LHCN-M2 (cell line): Measurements from ENCODE around the gene DLD. TPM values are rescaled to one million over a fixed set of nuclear protein-coding genes. Genes with fewer than 3 reads are reported as not detected.
"Not testable (repeated sequence)": the region's sequence is repeated elsewhere in the genome, so short reads cannot be mapped to it uniquely, and the experiment has no call there.

Experiments
- DNase-seq: peaks from one replicate; pipeline ENCODE4 v3.0.0-alpha.2; 2012; ENCODE audit warnings: low read depth
- total RNA-seq: library from RNA; depleted of rRNA; stranded (reverse); fragments of >200 nt; gene quantifications from 2 replicates; pipeline ENCODE4 v1.2.3, GENCODE V29; 2014

The DLD gene
- total RNA-seq, 1 experiment from 2014 or later: 109 TPM

DNA sequence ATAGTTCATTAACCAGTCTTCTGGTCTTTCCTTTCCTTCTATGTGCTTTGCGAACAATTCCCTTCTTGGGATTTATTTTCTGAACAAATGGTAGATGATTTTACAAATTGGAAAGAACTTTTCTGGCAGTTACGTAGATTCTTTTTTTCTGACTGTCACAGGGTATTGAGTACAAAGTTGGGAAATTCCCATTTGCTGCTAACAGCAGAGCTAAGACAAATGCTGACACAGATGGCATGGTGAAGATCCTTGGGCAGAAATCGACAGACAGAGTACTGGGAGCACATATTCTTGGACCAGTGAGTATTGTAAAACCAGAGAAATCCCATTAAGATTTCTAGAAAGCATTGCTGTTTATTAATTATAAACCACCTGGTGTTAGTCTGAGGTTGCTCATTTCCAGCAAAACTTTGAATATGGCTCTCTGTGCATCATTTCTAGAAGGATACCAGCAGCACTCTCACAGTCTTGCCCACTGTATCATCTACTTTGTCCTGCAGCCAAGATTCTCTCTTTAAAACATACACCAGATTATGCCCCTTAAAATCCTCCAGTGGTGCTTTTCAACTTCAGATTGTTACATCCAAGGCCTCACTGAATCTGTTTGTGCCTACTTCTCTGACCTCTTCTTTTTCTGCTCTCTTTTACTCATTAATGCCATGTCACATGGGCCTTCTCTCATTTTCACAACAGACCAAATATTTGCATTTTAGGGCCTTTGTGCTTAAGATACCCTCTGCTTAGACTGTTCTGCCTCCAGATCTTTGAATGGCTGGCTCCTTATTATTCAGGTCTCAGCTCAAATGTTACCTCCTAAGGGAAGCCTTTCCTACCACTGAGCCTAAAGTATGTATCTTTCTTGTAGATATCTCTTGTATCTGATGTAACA lies 27.0 kb downstream of the DLD start:
- DNase-seq: no peak

DNA sequence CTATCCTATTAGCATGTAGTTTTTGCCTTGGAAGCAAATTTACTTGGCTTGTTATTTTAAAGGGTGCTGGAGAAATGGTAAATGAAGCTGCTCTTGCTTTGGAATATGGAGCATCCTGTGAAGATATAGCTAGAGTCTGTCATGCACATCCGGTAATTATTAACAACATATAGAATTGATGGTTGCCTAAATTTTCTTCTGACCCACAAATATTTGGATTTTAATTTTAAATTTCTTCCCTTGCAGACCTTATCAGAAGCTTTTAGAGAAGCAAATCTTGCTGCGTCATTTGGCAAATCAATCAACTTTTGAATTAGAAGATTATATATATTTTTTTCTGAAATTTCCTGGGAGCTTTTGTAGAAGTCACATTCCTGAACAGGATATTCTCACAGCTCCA lies 28.0 kb downstream of the DLD start:
- DNase-seq: no peak

DNA sequence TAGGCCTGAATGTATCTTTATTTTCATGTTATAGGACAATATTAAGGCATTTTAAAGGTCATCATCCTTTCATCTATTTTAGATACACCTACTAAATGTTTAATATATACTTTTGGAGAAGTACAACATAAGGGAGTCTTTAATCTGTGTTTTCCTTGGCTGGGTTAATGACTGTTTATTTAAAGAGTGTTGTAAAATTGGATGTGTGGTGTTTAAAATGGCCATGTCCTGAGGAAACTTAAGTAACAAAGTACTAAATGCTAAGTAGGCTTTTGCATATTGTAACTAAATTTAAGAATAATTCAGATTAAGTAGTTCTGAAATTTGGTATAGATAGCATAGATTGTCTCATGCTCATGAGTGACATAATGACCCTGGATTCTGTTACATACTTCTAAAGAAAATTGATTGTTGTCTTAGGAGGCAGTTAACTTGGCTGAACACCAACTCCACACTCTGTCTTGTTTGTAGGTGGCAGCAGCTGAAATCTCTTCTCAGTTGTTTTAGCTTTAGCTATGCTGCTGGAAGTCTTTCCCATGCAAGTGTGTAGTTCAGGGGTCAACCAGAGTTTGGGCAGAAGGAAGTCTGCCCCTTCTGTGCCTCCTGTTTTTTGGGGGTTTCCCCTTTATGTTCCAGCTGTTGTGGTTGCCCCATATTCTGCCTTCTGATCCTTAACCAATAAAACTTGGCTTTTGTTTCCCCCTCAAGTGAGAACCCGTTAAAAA lies 29.2 kb downstream of the DLD start:
- peak; percentile 80 for DNase-seq

GRCh38 chr7:107921826-107922225 lies 30.8 kb downstream of the DLD start:
- DNase-seq: not testable (repeated sequence)

DNA sequence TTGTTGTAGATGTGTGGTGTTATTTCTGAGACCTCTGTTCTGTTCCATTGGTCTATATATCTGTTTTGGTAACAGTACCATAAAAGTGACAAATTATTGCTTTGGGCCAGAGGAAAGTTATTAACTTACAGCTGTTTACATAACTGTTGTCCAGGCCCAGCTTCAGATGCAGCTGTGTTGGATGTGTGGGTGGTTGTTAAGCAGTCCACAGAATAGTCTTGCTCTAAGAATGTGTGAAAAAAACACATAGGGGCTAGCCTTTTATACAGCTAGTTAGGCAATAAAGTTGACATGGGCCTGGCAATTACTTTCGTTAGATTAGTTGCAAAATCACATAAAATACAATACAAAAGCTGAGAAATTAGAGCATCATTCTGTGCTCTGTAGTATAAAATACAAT lies 31.9 kb downstream of the DLD start:
- DNase-seq: no peak

GRCh38 chr7:107924841-107925504 lies 34.0 kb downstream of the DLD start:
- peak; percentile 85 for DNase-seq

GRCh38 chr7:107926481-107926880 lies 35.5 kb downstream of the DLD start:
- DNase-seq: peak; percentile 31

DNA sequence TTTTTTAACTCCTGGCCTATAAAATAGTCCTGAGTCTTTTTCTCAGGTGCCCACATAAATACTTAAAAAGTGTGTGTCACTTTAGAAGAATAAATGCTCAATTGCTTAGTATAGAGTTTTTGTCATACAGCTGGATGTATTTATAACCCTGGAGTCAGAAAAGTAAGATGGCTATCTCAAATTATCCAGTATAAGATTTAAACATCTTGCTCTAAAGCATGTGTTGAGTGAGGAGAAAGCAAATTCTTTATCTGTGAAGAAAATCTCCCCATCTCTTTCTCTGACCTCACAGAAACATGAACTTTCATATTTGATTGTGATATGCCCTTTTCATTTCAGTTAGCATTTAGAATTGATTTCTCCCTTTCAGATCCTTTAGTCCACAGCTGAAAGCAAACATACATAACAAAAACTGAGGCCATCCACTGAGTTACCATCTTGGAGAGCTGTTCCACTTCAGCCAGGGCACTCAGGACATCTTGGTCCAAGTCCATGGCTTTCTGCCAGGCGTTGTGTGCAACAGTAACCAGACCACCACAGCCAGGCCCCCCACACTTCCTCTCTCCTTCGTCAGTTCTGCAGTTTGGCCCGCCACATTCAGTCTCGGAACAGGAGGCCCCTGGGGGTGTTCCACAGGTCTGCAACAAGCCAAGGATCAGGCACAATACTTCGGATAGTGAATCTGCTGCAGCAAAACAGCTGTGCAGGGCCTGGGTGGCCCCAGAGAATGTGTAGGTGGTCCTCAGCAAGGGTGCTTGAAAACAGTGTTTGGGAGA lies 40.9 kb downstream of the DLD start:
- no peak for DNase-seq

DNA sequence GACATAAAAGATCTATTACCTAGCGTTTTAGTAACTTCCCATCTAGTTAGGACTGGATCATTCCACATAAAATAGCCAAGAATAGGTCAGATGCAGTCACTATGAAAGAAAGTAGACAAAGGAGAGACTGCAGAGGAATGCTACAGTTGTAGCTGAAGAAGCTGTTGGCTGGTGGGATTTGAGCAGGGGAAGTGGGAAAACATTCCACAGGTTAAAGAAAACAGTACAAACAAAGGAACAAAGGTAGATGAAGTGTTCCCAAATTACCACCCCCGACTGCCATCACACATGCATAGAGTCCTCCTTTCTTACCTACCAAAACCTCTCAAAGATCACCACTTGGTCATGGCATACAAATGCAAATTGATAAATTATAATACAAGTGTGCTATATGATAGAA lies 41.8 kb downstream of the DLD start:
- no peak for DNase-seq

DNA sequence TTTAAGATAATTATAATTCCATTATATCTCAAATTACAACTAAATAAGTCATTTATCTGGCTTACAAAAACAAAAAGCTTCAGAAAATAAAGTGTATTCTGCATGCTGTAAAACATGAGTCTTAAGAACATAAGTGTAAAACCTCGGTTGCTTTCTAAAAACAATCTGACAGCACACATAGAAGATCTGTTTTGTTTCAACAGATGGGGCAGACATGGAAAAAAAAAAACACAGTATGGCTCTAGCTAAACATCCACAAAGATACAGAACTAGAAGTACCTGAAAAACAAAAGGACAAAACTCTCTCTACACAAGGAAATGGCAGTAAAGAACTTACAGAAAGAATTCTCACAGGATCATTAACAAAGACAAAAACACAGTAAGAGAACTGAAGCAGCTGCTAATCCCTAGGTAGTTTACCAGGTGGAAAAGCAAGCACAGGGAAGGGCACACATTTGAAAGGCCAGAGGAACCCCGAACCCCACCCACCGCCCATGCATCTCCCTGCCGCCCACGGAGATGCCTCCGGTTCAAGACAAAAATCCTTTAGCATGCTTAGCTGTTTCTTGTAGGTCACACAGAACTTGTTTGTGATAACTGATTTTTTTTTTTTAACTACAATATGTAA lies 42.5 kb downstream of the DLD start:
- DNase-seq: no peak

GRCh38 chr7:107934991-107935770 lies 44.2 kb downstream of the DLD start:
- DNase-seq: peak; percentile 97

DNA sequence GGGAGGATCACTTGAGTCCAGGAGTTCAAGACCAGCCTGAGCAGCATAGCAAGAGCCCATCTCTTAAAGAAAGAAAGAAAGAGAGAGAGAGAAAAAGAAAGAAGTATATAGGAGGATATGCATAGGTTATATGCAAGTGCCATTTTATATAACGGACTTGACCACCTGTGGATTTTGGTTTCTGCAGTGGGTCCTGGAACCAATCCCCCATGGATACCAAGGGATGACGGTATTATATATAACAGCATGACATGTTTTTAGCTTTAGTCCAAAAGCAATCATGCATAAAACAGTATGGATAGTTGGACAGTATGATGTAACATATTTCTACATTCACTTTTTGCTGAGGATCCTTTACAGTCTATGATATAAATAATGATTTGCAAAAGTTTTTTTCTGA lies 45.3 kb downstream of the DLD start:
- no peak for DNase-seq

DNA sequence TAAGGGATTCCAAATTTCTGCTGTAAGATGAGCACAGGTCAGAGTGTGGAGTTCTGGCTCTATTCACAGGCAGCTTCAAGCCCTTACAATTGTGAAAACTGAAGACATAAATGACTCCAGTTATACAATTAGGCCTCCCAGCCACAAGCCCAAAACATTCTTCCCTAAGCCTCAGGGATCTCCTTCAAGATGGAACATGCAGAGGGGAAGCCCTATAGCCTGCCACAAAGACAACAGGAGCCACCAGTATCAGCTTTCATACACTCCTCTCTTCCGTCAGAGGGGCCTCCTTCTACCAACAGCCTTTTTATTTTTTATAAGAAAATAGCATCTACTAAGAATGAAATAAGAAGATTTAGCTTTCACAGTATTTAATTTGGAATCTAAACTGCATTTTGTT lies 46.5 kb downstream of the DLD start:
- peak; percentile 55 for DNase-seq

- peak; percentile 28 for DNase-seq
Measured at GRCh38 chr7:107938456-107939250, 47.7 kb downstream of the DLD start.

GRCh38 chr7:107939573-107940489 lies 48.8 kb downstream of the DLD start:
- DNase-seq: peak; percentile 92

- no peak for DNase-seq
Measured at GRCh38 chr7:107940951-107941350, 50.0 kb downstream of the DLD start.

GRCh38 chr7:107943018-107943417 lies 52.0 kb downstream of the DLD start:
- DNase-seq: no peak
